ENCODE data around the gene TCERG1L.
"Not testable (repeated sequence)": the region's sequence is repeated elsewhere in the genome, so short reads cannot be mapped to it uniquely, and the experiment has no call there.

The TCERG1L gene

GRCh38 chr10:131178521-131179331 is 132.8 kb downstream of the TCERG1L start:
- no peak for DNase-seq

- DNase-seq: no peak
Observed at GRCh38 chr10:131177431-131178327, 133.8 kb downstream of the TCERG1L start.

- no peak for DNase-seq
Observed at GRCh38 chr10:131176907-131177306, 134.6 kb downstream of the TCERG1L start.

- not testable (repeated sequence) for DNase-seq
Observed at GRCh38 chr10:131176324-131176723, 135.2 kb downstream of the TCERG1L start.

GRCh38 chr10:131175891-131176290 is 135.6 kb downstream of the TCERG1L start:
- no peak for DNase-seq

- no peak for DNase-seq
Observed at GRCh38 chr10:131174651-131175540, 136.6 kb downstream of the TCERG1L start.

- DNase-seq: no peak
Observed at GRCh38 chr10:131174211-131174565, 137.3 kb downstream of the TCERG1L start.

GRCh38 chr10:131173484-131174210 is 137.9 kb downstream of the TCERG1L start:
- DNase-seq: no peak

GRCh38 chr10:131172433-131172832 is 139.1 kb downstream of the TCERG1L start:
- DNase-seq: no peak

GRCh38 chr10:131169146-131169545 is 142.4 kb downstream of the TCERG1L start:
- no peak for DNase-seq

- no peak for DNase-seq
Observed at GRCh38 chr10:131168238-131168875, 143.2 kb downstream of the TCERG1L start.

- DNase-seq: no peak
Observed at GRCh38 chr10:131167036-131167860, 144.3 kb downstream of the TCERG1L start.

- DNase-seq: no peak
Observed at GRCh38 chr10:131166486-131166885, 145.0 kb downstream of the TCERG1L start.

GRCh38 chr10:131165092-131165491 is 146.4 kb downstream of the TCERG1L start:
- no peak for DNase-seq

GRCh38 chr10:131162866-131163843 is 148.4 kb downstream of the TCERG1L start:
- DNase-seq: no peak

- DNase-seq: no peak
Observed at GRCh38 chr10:131162211-131162610, 149.3 kb downstream of the TCERG1L start.

- no peak for DNase-seq
Observed at GRCh38 chr10:131161087-131161486, 150.4 kb downstream of the TCERG1L start.

GRCh38 chr10:131160219-131160875 is 151.2 kb downstream of the TCERG1L start:
- DNase-seq: no peak

GRCh38 chr10:131159771-131160170 is 151.8 kb downstream of the TCERG1L start:
- DNase-seq: no peak

Measured in GDM1 (cell line).